DND-41 (cell line): ENCODE data around the gene MAP3K8.
A peak's percentile ranks its signal among the peaks of the same experiment; 100 is the strongest.

Experiments
- ATAC-seq: fragments of 200-7000 bp; cut with Tn5 transposase; 3 replicates; pipeline ENCODE4 v1.9.1; 2021; ENCODE audit warnings: low read depth; ENCODE audit not compliant: insufficient read depth
- DNase-seq: peaks from one replicate; pipeline ENCODE4 v3.0.0-alpha.2; 2020
- H2AFZ ChIP-seq: 2 replicates; pipeline ENCODE4 v1.6.0; 2012; ENCODE audit warnings: low read depth, low read length
- H3K27ac ChIP-seq: 2 replicates; pipeline ENCODE4 v1.5.1; 2012; ENCODE audit warnings: low read length, inconsistent platforms
- H3K27me3 ChIP-seq: fragments of 200-600 bp; sonication (generic); 2 replicates; pipeline ENCODE4 v1.6.0; 2012; ENCODE audit warnings: low read length, mild to moderate bottlenecking, inconsistent platforms; ENCODE audit not compliant: insufficient read depth, poor library complexity
- H3K36me3 ChIP-seq: 2 replicates; pipeline ENCODE4 v1.5.1; 2012; ENCODE audit warnings: low read length, inconsistent platforms; ENCODE audit not compliant: insufficient read depth
- H3K4me1 ChIP-seq: 2 replicates; pipeline ENCODE4 v1.5.1; 2012; ENCODE audit warnings: mild to moderate bottlenecking, low read length; ENCODE audit not compliant: insufficient read depth
- H3K4me2 ChIP-seq: 2 replicates; pipeline ENCODE4 v1.6.0; 2012; ENCODE audit warnings: mild to moderate bottlenecking, moderate library complexity, low read length, inconsistent platforms; ENCODE audit not compliant: insufficient read depth
- H3K4me3 ChIP-seq, 2 experiments: fragments of 200-600 bp in 1 of 2; shearing (Covaris generic) in 1 of 2; 2 replicates each; pipeline ENCODE4 v1.5.1; 2012 to 2016; ENCODE audit warnings: inconsistent platforms in 2 of 2, low read length in 2 of 2, mild to moderate bottlenecking in 2 of 2, low read depth in 1 of 2, moderate library complexity in 1 of 2
- H3K79me2 ChIP-seq: 2 replicates; pipeline ENCODE4 v1.6.0; 2012; ENCODE audit warnings: low read length, inconsistent platforms; ENCODE audit not compliant: insufficient read depth
- H3K9ac ChIP-seq: 2 replicates; pipeline ENCODE4 v1.6.0; 2012; ENCODE audit warnings: low read depth, mild to moderate bottlenecking, inconsistent platforms, low read length, moderate library complexity
- H3K9me3 ChIP-seq: 2 replicates; pipeline ENCODE4 v1.5.1; 2012; ENCODE audit warnings: low read length, moderate library complexity, mild to moderate bottlenecking, inconsistent platforms; ENCODE audit not compliant: insufficient read depth, severe bottlenecking
- H4K20me1 ChIP-seq: 2 replicates; pipeline ENCODE4 v1.6.0; 2012; ENCODE audit warnings: low read length; ENCODE audit not compliant: insufficient read depth
- EZH2 ChIP-seq: IDR thresholded peaks from 3 replicates; pipeline ENCODE4 v1.6.1; 2012; ENCODE audit warnings: borderline replicate concordance, low read depth, mild to moderate bottlenecking, moderate library complexity, low read length, inconsistent platforms; ENCODE audit not compliant: severe bottlenecking
- TF ChIP-seq, protein P1 (sequence below): IDR thresholded peaks from 2 replicates; pipeline ENCODE4 v1.5.1; 2012; ENCODE audit warnings: borderline replicate concordance, low read length, moderate library complexity, mild to moderate bottlenecking; ENCODE audit not compliant: poor library complexity, severe bottlenecking; ENCODE audit errors: extremely low read depth

MAP3K8 gene

DNA sequence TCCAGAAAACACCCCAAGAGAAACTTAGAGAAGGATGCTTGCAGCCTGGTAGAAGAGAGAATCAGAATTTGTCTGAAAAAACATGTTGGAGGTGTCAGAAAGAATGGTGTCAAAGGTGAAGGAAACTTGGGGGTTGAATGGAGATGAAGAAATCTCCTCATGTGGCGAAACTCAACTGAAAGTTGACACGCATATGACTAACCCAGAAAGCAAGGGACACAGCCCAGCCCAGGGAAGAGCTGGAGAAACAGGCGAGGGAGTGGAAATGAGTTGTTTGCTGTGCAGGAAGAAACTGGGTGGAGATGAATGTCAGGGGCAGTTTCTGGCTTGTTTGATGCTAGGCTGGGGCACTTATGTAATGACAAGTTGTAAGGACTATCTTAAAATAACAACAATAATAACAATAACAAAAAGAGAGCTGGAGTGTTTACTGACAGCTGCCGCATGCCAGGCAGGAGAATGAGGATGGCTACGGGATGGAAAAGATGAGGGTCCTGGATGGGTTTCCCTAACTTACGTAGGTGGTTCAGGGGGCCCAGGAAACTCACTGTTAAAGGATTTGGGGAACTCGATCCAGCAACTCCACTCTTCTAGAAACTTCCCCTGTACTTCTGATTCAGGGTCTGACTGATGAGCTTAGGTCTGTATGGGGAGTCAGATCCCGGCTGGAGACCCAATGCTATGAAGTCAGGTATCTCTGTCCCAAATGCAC is 57.4 kb downstream of the MAP3K8 start:
- no peak overlapping the region for H3K9ac ChIP-seq
- peaks cover 3% of the 10 kb centered on the region for H3K27me3 ChIP-seq
- no peak for TF ChIP-seq EZH2
- TF ChIP-seq, protein P1, sequence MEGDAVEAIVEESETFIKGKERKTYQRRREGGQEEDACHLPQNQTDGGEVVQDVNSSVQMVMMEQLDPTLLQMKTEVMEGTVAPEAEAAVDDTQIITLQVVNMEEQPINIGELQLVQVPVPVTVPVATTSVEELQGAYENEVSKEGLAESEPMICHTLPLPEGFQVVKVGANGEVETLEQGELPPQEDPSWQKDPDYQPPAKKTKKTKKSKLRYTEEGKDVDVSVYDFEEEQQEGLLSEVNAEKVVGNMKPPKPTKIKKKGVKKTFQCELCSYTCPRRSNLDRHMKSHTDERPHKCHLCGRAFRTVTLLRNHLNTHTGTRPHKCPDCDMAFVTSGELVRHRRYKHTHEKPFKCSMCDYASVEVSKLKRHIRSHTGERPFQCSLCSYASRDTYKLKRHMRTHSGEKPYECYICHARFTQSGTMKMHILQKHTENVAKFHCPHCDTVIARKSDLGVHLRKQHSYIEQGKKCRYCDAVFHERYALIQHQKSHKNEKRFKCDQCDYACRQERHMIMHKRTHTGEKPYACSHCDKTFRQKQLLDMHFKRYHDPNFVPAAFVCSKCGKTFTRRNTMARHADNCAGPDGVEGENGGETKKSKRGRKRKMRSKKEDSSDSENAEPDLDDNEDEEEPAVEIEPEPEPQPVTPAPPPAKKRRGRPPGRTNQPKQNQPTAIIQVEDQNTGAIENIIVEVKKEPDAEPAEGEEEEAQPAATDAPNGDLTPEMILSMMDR, result no peak
- H3K4me1 ChIP-seq, result peaks cover 10% of the 10 kb centered on the region
- no peaks in the 10 kb centered on the region for H3K79me2 ChIP-seq
- no peak for ATAC-seq
- H2AFZ ChIP-seq, result no peak overlapping the region
- H3K9me3 ChIP-seq, result no peaks in the 10 kb centered on the region
- no peak overlapping the region for H3K4me3 ChIP-seq
- H3K27ac ChIP-seq, result no peak overlapping the region
- H3K4me2 ChIP-seq, result no peak overlapping the region
- no peaks in the 10 kb centered on the region for H4K20me1 ChIP-seq
- H3K36me3 ChIP-seq, result no peaks in the 10 kb centered on the region
- no peak for DNase-seq

DNA sequence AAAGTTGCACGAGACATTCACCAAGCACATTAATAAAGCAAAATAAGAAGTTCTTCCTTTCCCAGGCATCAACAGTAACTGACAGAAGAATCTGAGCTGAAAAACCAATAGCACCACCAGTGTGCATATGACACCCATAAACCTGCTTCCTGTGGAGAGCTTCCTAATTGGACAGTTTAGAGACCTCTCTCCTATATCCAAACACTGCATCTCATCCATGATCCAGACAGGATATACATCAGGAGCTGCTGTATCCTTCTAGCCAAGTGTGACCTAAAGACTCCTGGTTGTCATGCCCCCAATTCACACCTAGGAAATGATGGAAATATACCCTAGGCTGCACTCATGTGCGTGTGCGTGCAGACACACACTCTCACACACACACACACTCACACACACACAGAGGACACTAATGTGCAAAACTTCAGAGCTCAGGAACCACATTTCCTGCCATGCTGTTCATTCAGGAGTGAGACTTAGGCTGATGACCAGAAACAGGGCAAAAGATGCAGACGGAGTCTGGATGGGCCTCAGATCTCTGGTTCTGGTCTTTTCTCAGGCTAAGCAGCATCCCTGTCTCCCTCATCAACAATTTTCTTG is 58.0 kb downstream of the MAP3K8 start:
- H3K4me3 ChIP-seq, result no peak overlapping the region
- H3K27ac ChIP-seq, result no peak overlapping the region
- no peak overlapping the region for H3K9ac ChIP-seq
- H2AFZ ChIP-seq, result no peak overlapping the region
- no peaks in the 10 kb centered on the region for H3K36me3 ChIP-seq
- peaks cover 3% of the 10 kb centered on the region for H3K27me3 ChIP-seq
- ATAC-seq (0 out of 3 replicates have a peak, but pooled peaks have one; percentile 29), DNase-seq (no peak)
- H3K9me3 ChIP-seq, result no peaks in the 10 kb centered on the region
- peaks cover 12% of the 10 kb centered on the region for H3K4me1 ChIP-seq
- TF ChIP-seq, protein P1, result no peak
- TF ChIP-seq EZH2, result no peak
- H4K20me1 ChIP-seq, result no peaks in the 10 kb centered on the region
- H3K79me2 ChIP-seq, result no peaks in the 10 kb centered on the region
- H3K4me2 ChIP-seq, result no peak overlapping the region

DNA sequence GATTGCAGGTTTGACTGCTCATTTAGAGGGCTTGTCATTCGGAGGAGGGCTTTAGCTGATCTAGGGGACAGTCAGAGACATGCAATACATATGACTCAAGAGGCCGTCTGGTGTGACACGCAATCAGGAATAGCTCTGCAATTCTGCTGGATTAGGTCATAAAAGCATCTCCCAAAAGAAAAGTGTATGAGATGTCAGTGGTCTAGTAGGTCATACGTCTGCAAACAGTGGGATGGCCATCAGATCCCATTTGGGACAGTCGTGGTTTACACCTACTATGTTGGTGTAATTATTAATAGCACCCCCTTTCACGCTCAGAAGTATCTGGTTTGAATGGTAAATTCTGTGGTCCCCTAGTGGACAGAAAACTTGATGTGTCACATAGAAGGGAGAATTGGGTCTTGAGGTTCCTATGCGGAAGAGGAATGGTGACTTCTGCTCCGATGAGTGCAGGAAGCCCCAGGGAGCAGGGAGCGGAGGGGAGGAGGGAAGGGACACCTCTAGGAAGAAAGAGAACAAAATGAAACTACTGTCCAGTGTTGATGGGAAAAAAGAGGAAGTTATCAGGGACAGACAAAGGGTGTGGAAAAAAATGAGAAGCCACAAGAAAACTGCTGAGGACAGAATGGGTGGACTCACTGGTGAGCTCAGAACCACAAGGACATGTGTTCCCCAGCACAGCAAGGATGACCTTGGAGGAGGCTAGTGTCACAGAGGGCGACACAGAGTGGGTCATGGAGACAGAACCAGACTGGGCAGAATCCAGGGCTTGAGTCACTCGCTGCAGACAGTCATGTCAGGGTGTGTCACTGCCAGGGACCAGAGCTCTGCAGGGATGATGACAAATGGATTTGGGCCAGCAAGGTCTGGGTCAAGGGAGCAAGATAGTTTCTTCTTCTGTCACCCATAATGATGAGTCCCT is 59.9 kb downstream of the MAP3K8 start:
- no peak for DNase-seq
- H3K9me3 ChIP-seq, result no peaks in the 10 kb centered on the region
- no peak overlapping the region for H3K4me3 ChIP-seq
- H2AFZ ChIP-seq, result 0 out of 2 replicates have a peak overlapping the region, but pooled peaks have one; percentile 41
- H3K9ac ChIP-seq, result no peak overlapping the region
- TF ChIP-seq EZH2, result no peak
- TF ChIP-seq, protein P1, result peak; percentile 17
- no peaks in the 10 kb centered on the region for H4K20me1 ChIP-seq
- H3K4me2 ChIP-seq, result no peak overlapping the region
- peak overlapping the region; percentile 35; the same call in 1 of the 2 replicates for H3K27ac ChIP-seq
- ATAC-seq, result no peak
- H3K4me1 ChIP-seq, result peaks cover 30% of the 10 kb centered on the region
- H3K36me3 ChIP-seq, result no peaks in the 10 kb centered on the region
- no peaks in the 10 kb centered on the region for H3K79me2 ChIP-seq
- H3K27me3 ChIP-seq, result peaks cover 3% of the 10 kb centered on the region
